ENCODE data around the gene FGF22. TPM values are rescaled to one million over a fixed set of nuclear protein-coding genes. Genes with fewer than 3 reads are reported as not detected.
A peak's percentile ranks its signal among the peaks of the same experiment; 100 is the strongest.

Gene FGF22
- total and polyA plus RNA-seq, 10 of the 15 experiments (the other 5 are each of a cell fraction or from before 2014, with no cell fraction given): 0.05 TPM; not detected in 9

DNA sequence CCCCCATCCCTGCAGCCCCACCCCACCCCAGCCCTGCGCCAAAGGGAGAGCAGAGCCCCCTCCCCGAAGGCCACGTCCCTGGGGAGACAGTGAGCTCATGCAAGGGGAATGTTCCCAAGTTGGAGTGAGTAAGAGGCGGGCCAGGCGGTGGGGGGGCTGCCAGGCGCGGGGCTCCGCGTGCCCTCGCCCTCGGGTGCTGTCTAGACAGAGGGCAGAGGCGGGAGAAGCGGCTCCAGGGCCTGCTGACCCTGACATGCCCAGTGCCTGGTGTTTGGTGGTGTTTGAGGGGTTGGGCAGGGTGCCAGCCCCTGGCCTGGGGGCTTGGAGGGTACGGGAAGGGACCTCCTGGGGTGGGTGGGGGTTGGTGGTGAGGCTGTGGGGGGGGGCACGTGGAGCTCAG is 37.5 kb downstream of the FGF22 start:
- ChIA-PET RAD21 (ENCODE audit: unreplicated experiment) (interaction anchor here (1.3 to 1.6 kb wide), 2 partner anchors 52 to 57 kb away, joined by 3 to 4 read pairs; no protein-coding TSS in a partner anchor), POLR2A (interaction anchor here (0.9 to 1.5 kb wide), 2 partner anchors 55 to 57 kb away, joined by 3 to 4 read pairs; no protein-coding TSS in a partner anchor), CTCF (interaction anchor here (0.8 to 1.9 kb wide), 3 partner anchors 41 to 60 kb away, joined by 3 to 10 read pairs (median 4); no protein-coding TSS in a partner anchor), SMC1A (ENCODE audit: uncharacterized antibody, unreplicated experiment) (interaction anchor here (0.6 kb wide), 1 partner anchor 97 kb away, joined by 3 read pairs; no protein-coding TSS in a partner anchor)
- BruUV-seq (replicated peaks): no TSS peak
- DNase-seq (ENCODE audit: low read depth, low spot score) (no peak), FAIRE-seq (no peak), ATAC-seq (no peak)
- WGBS (ENCODE audit: insufficient coverage, insufficient replicate concordance, low lambda C conversion rate, missing lambda C conversion rate): 32% methylated on average over 11 of the region's 15 CpGs
- 0 out of 2 replicates have a peak overlapping the region, but pooled peaks have one; percentile 25 for H3K4me2 ChIP-seq (ENCODE audit: control insufficient read depth, insufficient read depth)
- H3K4me1 ChIP-seq (ENCODE audit: control insufficient read depth, insufficient read depth, low read length): peaks cover 22% of the 10 kb centered on the region
- H3K27ac ChIP-seq (ENCODE audit: control insufficient read depth, insufficient read depth): no peak overlapping the region
- no peaks in the 10 kb centered on the region; the same call in 1 of the 2 replicates for H4K20me1 ChIP-seq (ENCODE audit: control insufficient read depth, insufficient read depth)
- no peaks in the 10 kb centered on the region for H3K9me3 ChIP-seq (replicated peaks; ENCODE audit: control insufficient read depth, insufficient read depth, low read length)
- intact Hi-C loops (cut with micrococcal nuclease; ENCODE audit: unreplicated experiment): no loop called here
- H3K27me3 ChIP-seq (replicated peaks in 1 of 2; ENCODE audit: control insufficient read depth in 2 of 2, insufficient read depth in 2 of 2, low read length in 1 of 2): no peaks in the 10 kb centered on the region
- no peak overlapping the region for H2AFZ ChIP-seq (ENCODE audit: control insufficient read depth, low read depth, low read length)
- no peak overlapping the region for H3K4me3 ChIP-seq
- no peaks in the 10 kb centered on the region for H3K36me3 ChIP-seq (ENCODE audit: control insufficient read depth in 2 of 2, insufficient read depth in 2 of 2, low read length in 1 of 2)
- TF ChIP-seq EZH2 (IDR thresholded peaks at IDR 0.05; ENCODE audit: borderline replicate concordance, control insufficient read depth, low read depth, low read length) (no peak), NFYB (IDR thresholded peaks at IDR 0.05; ENCODE audit: insufficient read depth, low read depth, low read length) (no peak), TCF12 (IDR thresholded peaks at IDR 0.05; ENCODE audit: low read depth, low read length) (no peak), POLR2A (IDR thresholded peaks at IDR 0.05; ENCODE audit: low read depth, low read length) (no peak), SREBF2 (IDR thresholded peaks at IDR 0.05; ENCODE audit: low read length) (no peak), HDAC2 (IDR thresholded peaks at IDR 0.05) (no peak), MTA3 (IDR thresholded peaks at IDR 0.05; ENCODE audit: borderline replicate concordance, low read length) (no peak), SMAD5 (IDR thresholded peaks at IDR 0.05; ENCODE audit: low read depth) (no peak), PML (IDR thresholded peaks at IDR 0.05; ENCODE audit: low read length) (no peak)
- TF ChIP-seq, protein P1, sequence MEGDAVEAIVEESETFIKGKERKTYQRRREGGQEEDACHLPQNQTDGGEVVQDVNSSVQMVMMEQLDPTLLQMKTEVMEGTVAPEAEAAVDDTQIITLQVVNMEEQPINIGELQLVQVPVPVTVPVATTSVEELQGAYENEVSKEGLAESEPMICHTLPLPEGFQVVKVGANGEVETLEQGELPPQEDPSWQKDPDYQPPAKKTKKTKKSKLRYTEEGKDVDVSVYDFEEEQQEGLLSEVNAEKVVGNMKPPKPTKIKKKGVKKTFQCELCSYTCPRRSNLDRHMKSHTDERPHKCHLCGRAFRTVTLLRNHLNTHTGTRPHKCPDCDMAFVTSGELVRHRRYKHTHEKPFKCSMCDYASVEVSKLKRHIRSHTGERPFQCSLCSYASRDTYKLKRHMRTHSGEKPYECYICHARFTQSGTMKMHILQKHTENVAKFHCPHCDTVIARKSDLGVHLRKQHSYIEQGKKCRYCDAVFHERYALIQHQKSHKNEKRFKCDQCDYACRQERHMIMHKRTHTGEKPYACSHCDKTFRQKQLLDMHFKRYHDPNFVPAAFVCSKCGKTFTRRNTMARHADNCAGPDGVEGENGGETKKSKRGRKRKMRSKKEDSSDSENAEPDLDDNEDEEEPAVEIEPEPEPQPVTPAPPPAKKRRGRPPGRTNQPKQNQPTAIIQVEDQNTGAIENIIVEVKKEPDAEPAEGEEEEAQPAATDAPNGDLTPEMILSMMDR (IDR thresholded peaks at IDR 0.05 in 2 of 3, conservative IDR thresholded peaks at IDR 0.05 in 1 of 3; ENCODE audit: control insufficient read depth in 2 of 3, extremely low read depth in 1 of 3, insufficient read depth in 1 of 3, low read depth in 3 of 3, low read length in 3 of 3): no peak
- in situ Hi-C loops (cut with MboI): no loop called here
- H3K79me2 ChIP-seq (ENCODE audit: control insufficient read depth, insufficient read depth, low read length): no peaks in the 10 kb centered on the region
- H3K9ac ChIP-seq (ENCODE audit: control insufficient read depth, insufficient read depth, low read length): no peak overlapping the region

Data from GM12878 (cell line).